ENCODE measurements around the gene OLFM1. TPM values are rescaled to one million over a fixed set of nuclear protein-coding genes. Genes with fewer than 3 reads are reported as not detected.

OLFM1 gene
- total and polyA plus RNA-seq, 2 donors from 2014 or later, result 2.9 to 33.7 TPM

DNA sequence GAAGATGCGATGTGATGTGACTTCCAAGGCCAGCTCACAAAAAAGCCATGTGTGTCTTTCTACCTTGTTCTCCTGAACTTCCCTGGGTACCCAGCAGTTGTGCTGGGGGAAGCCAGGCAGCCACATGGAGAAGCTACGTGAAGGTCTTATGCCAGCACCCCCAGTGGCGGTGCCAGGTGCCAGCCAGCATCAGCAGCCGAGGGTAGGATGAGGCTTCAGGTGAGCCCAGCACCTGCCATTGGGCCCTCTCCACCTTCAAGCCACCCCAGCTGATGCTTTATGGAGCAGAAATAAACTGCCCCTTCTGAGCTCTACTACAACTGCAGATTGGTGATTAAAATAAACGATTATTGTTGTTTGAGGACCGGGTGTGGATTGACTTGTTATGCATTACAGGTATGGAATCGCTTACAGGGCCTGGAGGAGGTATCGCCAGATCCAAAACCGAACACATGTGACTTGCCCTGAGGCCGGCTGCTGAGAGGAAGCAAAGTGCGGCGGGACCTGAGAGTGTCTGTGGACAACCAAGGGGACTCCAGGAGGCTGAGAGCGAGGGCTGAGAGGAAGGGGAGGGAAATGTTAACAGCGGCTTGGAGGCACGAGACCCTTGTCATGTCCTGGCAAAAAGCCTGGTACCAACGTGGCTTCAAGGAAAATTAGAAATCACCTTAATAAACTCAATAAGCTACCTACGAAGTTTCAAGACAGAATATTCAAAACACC is 36.0 kb upstream of the OLFM1 start:
- no peak for FAIRE-seq
- TF ChIP-seq, protein P1, sequence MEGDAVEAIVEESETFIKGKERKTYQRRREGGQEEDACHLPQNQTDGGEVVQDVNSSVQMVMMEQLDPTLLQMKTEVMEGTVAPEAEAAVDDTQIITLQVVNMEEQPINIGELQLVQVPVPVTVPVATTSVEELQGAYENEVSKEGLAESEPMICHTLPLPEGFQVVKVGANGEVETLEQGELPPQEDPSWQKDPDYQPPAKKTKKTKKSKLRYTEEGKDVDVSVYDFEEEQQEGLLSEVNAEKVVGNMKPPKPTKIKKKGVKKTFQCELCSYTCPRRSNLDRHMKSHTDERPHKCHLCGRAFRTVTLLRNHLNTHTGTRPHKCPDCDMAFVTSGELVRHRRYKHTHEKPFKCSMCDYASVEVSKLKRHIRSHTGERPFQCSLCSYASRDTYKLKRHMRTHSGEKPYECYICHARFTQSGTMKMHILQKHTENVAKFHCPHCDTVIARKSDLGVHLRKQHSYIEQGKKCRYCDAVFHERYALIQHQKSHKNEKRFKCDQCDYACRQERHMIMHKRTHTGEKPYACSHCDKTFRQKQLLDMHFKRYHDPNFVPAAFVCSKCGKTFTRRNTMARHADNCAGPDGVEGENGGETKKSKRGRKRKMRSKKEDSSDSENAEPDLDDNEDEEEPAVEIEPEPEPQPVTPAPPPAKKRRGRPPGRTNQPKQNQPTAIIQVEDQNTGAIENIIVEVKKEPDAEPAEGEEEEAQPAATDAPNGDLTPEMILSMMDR (IDR thresholded peaks at IDR 0.05; ENCODE audit: borderline replicate concordance, extremely low read depth, insufficient read depth), result no peak
- Histone ChIP-seq H3K36me3 (ENCODE audit: control insufficient read depth in 2 of 3, insufficient read depth in 3 of 3, low read length in 3 of 3) (no peaks in the 10 kb centered on the region), H3K27ac (ENCODE audit: low read depth in 2 of 2, low read length in 2 of 2) (no peak overlapping the region), H3K4me3 (ENCODE audit: low read length in 3 of 3) (no peak overlapping the region), H3K9me3 (ENCODE audit: control insufficient read depth in 2 of 3, insufficient read depth in 1 of 3, low read length in 3 of 3) (no peaks in the 10 kb centered on the region), H3K27me3 (ENCODE audit: control insufficient read depth, insufficient read depth, low read length) (no peaks in the 10 kb centered on the region), H3K9ac (ENCODE audit: low read length in 3 of 3) (no peak overlapping the region), H3K4me1 (ENCODE audit: control insufficient read depth in 2 of 3, insufficient read depth in 2 of 3, low read depth in 1 of 3, low read length in 3 of 3) (no peaks in the 10 kb centered on the region)
- no peak for DNase-seq
- intact Hi-C loops (cut with DNase I), result no loop called here

DNA sequence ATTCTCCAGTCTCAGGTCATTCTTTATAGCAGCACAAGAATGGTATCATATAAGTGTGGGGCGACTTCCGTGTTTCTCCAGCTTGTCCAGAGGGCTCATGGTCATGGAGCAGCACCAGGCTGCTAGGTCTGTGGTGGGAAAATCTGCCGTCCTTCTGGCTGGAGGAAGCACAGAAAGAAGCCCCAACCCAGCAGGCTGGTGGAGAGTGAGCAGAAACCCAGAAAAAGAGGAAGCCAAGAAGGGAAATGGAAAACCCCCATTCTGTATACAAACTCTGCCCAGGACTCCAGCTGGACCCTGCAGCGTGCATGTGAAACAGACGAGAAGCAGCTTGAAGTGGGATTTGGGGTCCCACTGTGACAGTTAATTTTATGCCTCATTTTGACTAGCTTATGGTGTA is 34.3 kb upstream of the OLFM1 start:
- H3K9ac ChIP-seq (ENCODE audit: low read length in 3 of 3), result no peak overlapping the region
- no peaks in the 10 kb centered on the region for H3K4me1 ChIP-seq (ENCODE audit: control insufficient read depth in 2 of 3, insufficient read depth in 2 of 3, low read depth in 1 of 3, low read length in 3 of 3)
- FAIRE-seq (no peak), DNase-seq (no peak)
- no peaks in the 10 kb centered on the region for H3K27me3 ChIP-seq (ENCODE audit: control insufficient read depth, insufficient read depth, low read length)
- no peak overlapping the region for H3K4me3 ChIP-seq (ENCODE audit: low read length in 3 of 3)
- H3K36me3 ChIP-seq (ENCODE audit: control insufficient read depth in 2 of 3, insufficient read depth in 3 of 3, low read length in 3 of 3), result no peaks in the 10 kb centered on the region
- H3K9me3 ChIP-seq (ENCODE audit: control insufficient read depth in 2 of 3, insufficient read depth in 1 of 3, low read length in 3 of 3), result no peaks in the 10 kb centered on the region
- intact Hi-C loops (cut with DNase I), result no loop called here
- TF ChIP-seq, protein P1 (IDR thresholded peaks at IDR 0.05; ENCODE audit: borderline replicate concordance, extremely low read depth, insufficient read depth), result no peak
- H3K27ac ChIP-seq (ENCODE audit: low read depth in 2 of 2, low read length in 2 of 2), result no peak overlapping the region

DNA sequence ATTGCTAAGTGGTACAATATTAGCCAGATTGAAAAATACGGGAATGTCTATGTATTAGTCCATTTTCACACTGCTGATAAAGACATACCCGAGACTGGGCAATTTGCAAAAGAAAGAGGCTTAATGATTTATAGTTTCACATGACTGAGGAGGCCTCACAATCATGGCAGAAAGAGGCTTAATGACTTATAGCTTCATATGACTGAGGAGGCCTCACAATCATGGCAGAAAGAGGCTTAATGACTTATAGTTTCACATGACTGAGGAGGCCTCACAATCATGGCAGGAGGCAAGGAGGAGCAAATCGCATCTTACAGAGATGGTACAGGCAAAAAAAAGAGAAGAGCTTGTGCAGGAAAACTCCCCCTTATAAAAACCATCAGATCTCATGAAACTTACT is 32.3 kb upstream of the OLFM1 start:
- Histone ChIP-seq H3K4me1 (ENCODE audit: control insufficient read depth in 2 of 3, insufficient read depth in 2 of 3, low read depth in 1 of 3, low read length in 3 of 3) (no peaks in the 10 kb centered on the region), H3K9me3 (ENCODE audit: control insufficient read depth in 2 of 3, insufficient read depth in 1 of 3, low read length in 3 of 3) (no peaks in the 10 kb centered on the region), H3K36me3 (ENCODE audit: control insufficient read depth in 2 of 3, insufficient read depth in 3 of 3, low read length in 3 of 3) (no peaks in the 10 kb centered on the region), H3K27ac (ENCODE audit: low read depth in 2 of 2, low read length in 2 of 2) (no peak overlapping the region), H3K9ac (ENCODE audit: low read length in 3 of 3) (no peak overlapping the region), H3K27me3 (ENCODE audit: control insufficient read depth, insufficient read depth, low read length) (no peaks in the 10 kb centered on the region), H3K4me3 (ENCODE audit: low read length in 3 of 3) (no peak overlapping the region)
- TF ChIP-seq, protein P1 (IDR thresholded peaks at IDR 0.05; ENCODE audit: borderline replicate concordance, extremely low read depth, insufficient read depth), result no peak
- no peak for FAIRE-seq
- intact Hi-C loops (cut with DNase I), result no loop called here
- no peak for DNase-seq

DNA sequence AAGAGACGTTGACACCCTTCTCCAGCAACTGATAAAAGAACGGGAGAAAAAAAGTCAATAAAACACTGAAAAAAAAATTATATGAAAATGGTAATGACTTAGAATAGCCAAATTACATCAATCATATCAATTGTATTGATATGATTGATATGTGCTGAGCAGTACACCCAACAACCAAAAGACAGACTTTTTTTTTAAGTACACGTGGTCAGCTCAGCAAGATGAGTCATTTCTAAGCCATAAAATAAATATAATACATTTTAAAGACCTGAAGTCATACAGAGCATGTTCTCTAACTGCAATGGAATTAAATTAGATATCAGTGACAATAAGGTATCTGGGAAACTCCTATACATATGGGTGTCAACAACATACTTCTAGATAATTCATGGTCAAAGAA is 30.9 kb upstream of the OLFM1 start:
- intact Hi-C loops (cut with DNase I), result no loop called here
- TF ChIP-seq, protein P1 (IDR thresholded peaks at IDR 0.05; ENCODE audit: borderline replicate concordance, extremely low read depth, insufficient read depth), result no peak
- no peak for DNase-seq

More for the DNA sequence above, 30.9 kb upstream of the OLFM1 start:
- Histone ChIP-seq H3K27me3 (ENCODE audit: control insufficient read depth, insufficient read depth, low read length) (no peaks in the 10 kb centered on the region), H3K9me3 (ENCODE audit: control insufficient read depth in 2 of 3, insufficient read depth in 1 of 3, low read length in 3 of 3) (no peaks in the 10 kb centered on the region), H3K36me3 (ENCODE audit: control insufficient read depth in 2 of 3, insufficient read depth in 3 of 3, low read length in 3 of 3) (no peaks in the 10 kb centered on the region), H3K4me3 (ENCODE audit: low read length in 3 of 3) (no peak overlapping the region), H3K4me1 (ENCODE audit: control insufficient read depth in 2 of 3, insufficient read depth in 2 of 3, low read depth in 1 of 3, low read length in 3 of 3) (no peaks in the 10 kb centered on the region), H3K9ac (ENCODE audit: low read length in 3 of 3) (no peak overlapping the region), H3K27ac (ENCODE audit: low read depth in 2 of 2, low read length in 2 of 2) (no peak overlapping the region)
- FAIRE-seq, result no peak

Data from kidney (tissue), 14 donors.